Measurements from ENCODE around the gene GRK5.

DNA sequence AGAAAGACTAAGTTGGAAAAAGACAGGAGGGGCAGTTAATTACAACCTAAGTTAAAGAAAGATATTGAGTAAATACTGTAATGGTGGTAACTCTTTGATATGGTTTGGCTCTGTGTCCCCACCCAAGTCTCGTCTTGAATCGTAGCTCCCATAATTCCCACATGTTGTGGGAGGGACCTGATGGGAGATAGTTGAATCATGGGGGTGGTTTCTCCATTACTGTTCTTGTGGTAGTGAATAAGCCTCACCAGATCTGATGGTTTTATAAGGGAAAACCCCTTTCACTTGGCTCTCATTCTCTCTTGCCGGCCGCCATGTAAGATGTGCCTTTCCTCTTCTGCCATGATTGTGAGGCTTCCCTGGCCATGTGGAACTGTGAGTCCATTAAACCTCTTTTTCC is 143.8 kb downstream of the GRK5 start:
- TF ChIP-seq GATA3 (IDR thresholded peaks at IDR 0.05; ENCODE audit: low read depth, low read length) (no peak), GATA2 (IDR thresholded peaks at IDR 0.05; ENCODE audit: low read depth, low read length) (no peak)

All from SH-SY5Y (cell line).